Activated CD8-positive, alpha-beta memory T cell treated with anti-CD3 and anti-CD28 coated beads for 24 hours (primary cell): ENCODE measurements around the gene EXPH5.

Source experiments
- DNase-seq: peaks from one replicate; pipeline ENCODE4 v3.0.0-alpha.2; 2020

EXPH5 gene

GRCh38 chr11:108511851-108512474 lies 81.6 kb downstream of the EXPH5 start:
- no peak for DNase-seq

GRCh38 chr11:108508653-108509593 lies 84.6 kb downstream of the EXPH5 start:
- no peak for DNase-seq

- no peak for DNase-seq
Measured at GRCh38 chr11:108501396-108501795, 92.2 kb downstream of the EXPH5 start.

- DNase-seq: no peak
Measured at GRCh38 chr11:108500721-108501120, 92.8 kb downstream of the EXPH5 start.

GRCh38 chr11:108500169-108500568 lies 93.4 kb downstream of the EXPH5 start:
- DNase-seq: no peak

GRCh38 chr11:108498816-108499408 lies 94.7 kb downstream of the EXPH5 start:
- no peak for DNase-seq

GRCh38 chr11:108498046-108498815 lies 95.3 kb downstream of the EXPH5 start, which contains the start of gene POGLUT3:
Gene POGLUT3, minus strand, starts transcription at chr11:108498384. Its CDS starts 18 bp downstream, at chr11:108498366.
- DNase-seq: peak; percentile 85

GRCh38 chr11:108497317-108498045 lies 96.1 kb downstream of the EXPH5 start:
- peak; percentile 70 for DNase-seq

- no peak for DNase-seq
Measured at GRCh38 chr11:108496643-108497256, 96.8 kb downstream of the EXPH5 start.

- DNase-seq: no peak
Measured at GRCh38 chr11:108495326-108495725, 98.2 kb downstream of the EXPH5 start.

GRCh38 chr11:108494182-108494581 lies 99.4 kb downstream of the EXPH5 start:
- no peak for DNase-seq

- DNase-seq: no peak
Measured at GRCh38 chr11:108491936-108492335, 101.6 kb downstream of the EXPH5 start.

- no peak for DNase-seq
Measured at GRCh38 chr11:108486828-108487227, 106.7 kb downstream of the EXPH5 start.

GRCh38 chr11:108486331-108486730 lies 107.2 kb downstream of the EXPH5 start:
- no peak for DNase-seq

GRCh38 chr11:108483163-108483562 lies 110.4 kb downstream of the EXPH5 start:
- DNase-seq: no peak

- no peak for DNase-seq
Measured at GRCh38 chr11:108474664-108475463, 118.7 kb downstream of the EXPH5 start.

- DNase-seq: no peak
Measured at GRCh38 chr11:108472681-108473080, 120.9 kb downstream of the EXPH5 start.

GRCh38 chr11:108468478-108468864 lies 125.1 kb downstream of the EXPH5 start:
- DNase-seq: no peak

- DNase-seq: peak; percentile 98
Measured at GRCh38 chr11:108467091-108467823, 126.3 kb downstream of the EXPH5 start, which contains the start of gene C11orf65. Gene C11orf65, minus strand, starts transcription at chr11:108467529. Its CDS starts 5,970 bp downstream, at chr11:108461559.

- DNase-seq: no peak
Measured at GRCh38 chr11:108466405-108466804, 127.2 kb downstream of the EXPH5 start.
